Osteoblast (primary cell): Measurements from ENCODE around the gene ERMP1. TPM values are rescaled to one million over a fixed set of nuclear protein-coding genes. Genes with fewer than 3 reads are reported as not detected.

Experiments
- DNase-seq: peaks from one replicate; pipeline ENCODE4 v3.0.0; 2011; ENCODE audit warnings: low spot score, mixed read lengths; ENCODE audit not compliant: insufficient read length; ENCODE audit errors: missing footprints
- H2AFZ ChIP-seq: 2 replicates; pipeline ENCODE4 v1.6.0; 2011; ENCODE audit warnings: mild to moderate bottlenecking, low read length
- H3K27ac ChIP-seq: 2 replicates; pipeline ENCODE4 v1.5.1; 2011; ENCODE audit warnings: mild to moderate bottlenecking, low read depth, low read length, moderate library complexity
- H3K27me3 ChIP-seq: 2 replicates; pipeline ENCODE4 v1.6.0; 2012; ENCODE audit warnings: mild to moderate bottlenecking, control low read depth, inconsistent platforms, low read length, moderate library complexity; ENCODE audit not compliant: insufficient read depth
- H3K36me3 ChIP-seq: 2 replicates; pipeline ENCODE4 v1.5.1; 2011; ENCODE audit warnings: mild to moderate bottlenecking, low read length, control low read depth, moderate library complexity; ENCODE audit not compliant: insufficient read depth
- H3K4me1 ChIP-seq: 2 replicates; pipeline ENCODE4 v1.5.1; 2011; ENCODE audit warnings: mild to moderate bottlenecking, low read length, control low read depth, moderate library complexity; ENCODE audit not compliant: insufficient read depth
- H3K4me2 ChIP-seq: 2 replicates; pipeline ENCODE4 v1.6.0; 2011; ENCODE audit warnings: mild to moderate bottlenecking, low read length; ENCODE audit not compliant: insufficient read depth
- H3K4me3 ChIP-seq: fragments of 200-600 bp; sonication (generic); 3 replicates; pipeline ENCODE4 v1.5.1; 2012; ENCODE audit warnings: mild to moderate bottlenecking, low read length, inconsistent platforms; ENCODE audit not compliant: insufficient read depth
- H3K79me2 ChIP-seq: 2 replicates; pipeline ENCODE4 v1.6.0; 2012; ENCODE audit warnings: mild to moderate bottlenecking, low read length, control low read depth, inconsistent platforms; ENCODE audit not compliant: insufficient read depth
- H3K9me3 ChIP-seq: 2 replicates; pipeline ENCODE4 v1.5.1; 2011; ENCODE audit warnings: low read depth, low read length, control low read depth
- H4K20me1 ChIP-seq: 2 replicates; pipeline ENCODE4 v1.6.0; 2012; ENCODE audit warnings: mild to moderate bottlenecking, low read length, control low read depth; ENCODE audit not compliant: insufficient read depth
- total RNA-seq: library from RNA; depleted of rRNA; stranded (reverse); fragments of >200 nt; gene quantifications from 2 replicates; pipeline ENCODE4 v1.2.3, GENCODE V29; 2012
- TF ChIP-seq, protein P1 (sequence below): IDR thresholded peaks from 2 replicates; pipeline ENCODE4 v1.5.1; 2011; ENCODE audit warnings: mild to moderate bottlenecking, low read depth, low read length, moderate library complexity; ENCODE audit errors: extremely low read depth

ERMP1 gene
- total RNA-seq, 1 donor: 6.5 TPM

DNA sequence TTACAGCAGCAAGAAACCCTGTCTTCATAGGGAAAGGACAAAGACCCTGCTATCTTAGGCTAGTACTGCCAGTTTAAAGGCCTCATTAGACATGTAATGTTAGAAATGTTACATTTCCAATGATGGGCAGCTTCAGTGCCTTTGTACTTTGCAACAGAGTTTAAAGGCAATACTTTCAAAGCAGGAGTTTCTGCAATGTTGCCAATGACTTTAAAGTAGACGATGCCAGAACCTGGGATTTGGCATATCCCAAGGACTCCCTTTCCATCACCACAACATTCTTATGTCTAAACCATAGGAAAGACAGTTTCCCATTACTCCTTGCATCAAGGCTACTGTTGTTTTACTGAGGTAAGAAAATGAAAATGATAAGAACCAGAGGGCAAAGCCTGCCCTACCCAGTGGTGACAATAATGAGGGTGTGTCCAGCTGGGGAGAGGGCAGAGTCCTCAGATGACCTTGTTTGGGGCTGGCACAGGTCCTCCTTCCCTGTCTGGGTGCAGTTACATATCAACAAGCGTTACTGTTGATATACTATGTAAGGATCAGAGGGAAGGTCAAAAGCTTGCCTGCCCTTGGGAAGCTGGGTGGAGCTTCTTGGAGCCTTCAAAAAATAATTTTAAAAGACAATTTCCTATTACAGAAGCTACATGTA lies 30.3 kb upstream of the ERMP1 start:
- Histone ChIP-seq H3K9me3 (no peaks in the 10 kb centered on the region), H3K27ac (no peak overlapping the region), H3K79me2 (no peaks in the 10 kb centered on the region), H3K36me3 (no peaks in the 10 kb centered on the region), H4K20me1 (no peaks in the 10 kb centered on the region), H3K4me1 (no peaks in the 10 kb centered on the region), H2AFZ (no peak overlapping the region), H3K4me2 (no peak overlapping the region), H3K4me3 (no peak overlapping the region), H3K27me3 (no peaks in the 10 kb centered on the region)
- DNase-seq: peak; percentile 25
- TF ChIP-seq, protein P1, sequence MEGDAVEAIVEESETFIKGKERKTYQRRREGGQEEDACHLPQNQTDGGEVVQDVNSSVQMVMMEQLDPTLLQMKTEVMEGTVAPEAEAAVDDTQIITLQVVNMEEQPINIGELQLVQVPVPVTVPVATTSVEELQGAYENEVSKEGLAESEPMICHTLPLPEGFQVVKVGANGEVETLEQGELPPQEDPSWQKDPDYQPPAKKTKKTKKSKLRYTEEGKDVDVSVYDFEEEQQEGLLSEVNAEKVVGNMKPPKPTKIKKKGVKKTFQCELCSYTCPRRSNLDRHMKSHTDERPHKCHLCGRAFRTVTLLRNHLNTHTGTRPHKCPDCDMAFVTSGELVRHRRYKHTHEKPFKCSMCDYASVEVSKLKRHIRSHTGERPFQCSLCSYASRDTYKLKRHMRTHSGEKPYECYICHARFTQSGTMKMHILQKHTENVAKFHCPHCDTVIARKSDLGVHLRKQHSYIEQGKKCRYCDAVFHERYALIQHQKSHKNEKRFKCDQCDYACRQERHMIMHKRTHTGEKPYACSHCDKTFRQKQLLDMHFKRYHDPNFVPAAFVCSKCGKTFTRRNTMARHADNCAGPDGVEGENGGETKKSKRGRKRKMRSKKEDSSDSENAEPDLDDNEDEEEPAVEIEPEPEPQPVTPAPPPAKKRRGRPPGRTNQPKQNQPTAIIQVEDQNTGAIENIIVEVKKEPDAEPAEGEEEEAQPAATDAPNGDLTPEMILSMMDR: no peak

DNA sequence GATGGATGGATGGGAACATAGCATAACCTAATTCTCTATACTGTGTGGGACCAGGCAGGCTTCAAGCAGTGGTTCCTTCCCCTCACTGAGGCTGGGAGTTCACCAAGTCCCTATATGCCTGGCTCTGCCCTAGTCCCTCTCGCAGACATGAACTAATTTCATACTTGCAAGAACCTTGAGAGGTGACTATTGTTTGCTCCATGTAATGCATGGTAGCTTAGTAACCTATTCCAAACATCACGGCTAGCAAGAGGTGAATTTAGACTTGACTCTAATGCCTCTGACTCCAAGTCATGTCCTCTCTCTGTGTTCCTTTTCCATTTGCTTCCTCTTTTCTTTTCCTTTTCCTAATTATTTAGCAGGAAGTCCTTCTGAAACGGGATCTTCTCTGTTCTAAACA lies 25.9 kb upstream of the ERMP1 start:
- TF ChIP-seq, protein P1: no peak
- Histone ChIP-seq H2AFZ (no peak overlapping the region), H3K79me2 (no peaks in the 10 kb centered on the region), H3K9me3 (no peaks in the 10 kb centered on the region), H4K20me1 (no peaks in the 10 kb centered on the region), H3K27ac (no peak overlapping the region), H3K4me1 (no peaks in the 10 kb centered on the region), H3K4me2 (no peak overlapping the region), H3K27me3 (peaks cover 15% of the 10 kb centered on the region), H3K4me3 (no peak overlapping the region), H3K36me3 (no peaks in the 10 kb centered on the region)
- no peak for DNase-seq

DNA sequence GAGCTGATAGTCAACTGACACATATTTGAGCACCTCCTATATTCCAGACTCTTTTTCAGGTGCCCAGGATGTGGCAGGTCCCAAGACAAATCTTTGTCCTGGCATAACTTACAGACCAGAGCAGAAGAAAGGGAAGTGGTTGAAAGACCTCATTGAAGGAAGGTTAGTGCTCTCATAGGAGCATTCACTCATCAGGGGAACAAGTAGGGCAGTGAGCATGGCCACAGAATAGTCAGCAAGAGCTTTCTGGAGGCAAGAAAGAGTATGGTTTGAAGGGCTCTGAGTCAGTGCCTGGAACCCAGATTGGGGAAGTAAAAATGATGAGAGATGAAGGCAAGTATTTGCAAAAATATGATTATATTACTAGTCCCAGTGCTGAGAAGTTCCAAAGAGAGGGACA lies 25.0 kb upstream of the ERMP1 start:
- no peak overlapping the region for H3K27ac ChIP-seq
- H3K9me3 ChIP-seq: no peaks in the 10 kb centered on the region
- H3K36me3 ChIP-seq: no peaks in the 10 kb centered on the region
- peaks cover 24% of the 10 kb centered on the region for H3K27me3 ChIP-seq
- H3K79me2 ChIP-seq: no peaks in the 10 kb centered on the region
- TF ChIP-seq, protein P1: no peak
- DNase-seq: no peak
- H3K4me2 ChIP-seq: no peak overlapping the region
- no peak overlapping the region for H2AFZ ChIP-seq
- H3K4me3 ChIP-seq: no peak overlapping the region
- no peaks in the 10 kb centered on the region for H3K4me1 ChIP-seq
- no peaks in the 10 kb centered on the region for H4K20me1 ChIP-seq

DNA sequence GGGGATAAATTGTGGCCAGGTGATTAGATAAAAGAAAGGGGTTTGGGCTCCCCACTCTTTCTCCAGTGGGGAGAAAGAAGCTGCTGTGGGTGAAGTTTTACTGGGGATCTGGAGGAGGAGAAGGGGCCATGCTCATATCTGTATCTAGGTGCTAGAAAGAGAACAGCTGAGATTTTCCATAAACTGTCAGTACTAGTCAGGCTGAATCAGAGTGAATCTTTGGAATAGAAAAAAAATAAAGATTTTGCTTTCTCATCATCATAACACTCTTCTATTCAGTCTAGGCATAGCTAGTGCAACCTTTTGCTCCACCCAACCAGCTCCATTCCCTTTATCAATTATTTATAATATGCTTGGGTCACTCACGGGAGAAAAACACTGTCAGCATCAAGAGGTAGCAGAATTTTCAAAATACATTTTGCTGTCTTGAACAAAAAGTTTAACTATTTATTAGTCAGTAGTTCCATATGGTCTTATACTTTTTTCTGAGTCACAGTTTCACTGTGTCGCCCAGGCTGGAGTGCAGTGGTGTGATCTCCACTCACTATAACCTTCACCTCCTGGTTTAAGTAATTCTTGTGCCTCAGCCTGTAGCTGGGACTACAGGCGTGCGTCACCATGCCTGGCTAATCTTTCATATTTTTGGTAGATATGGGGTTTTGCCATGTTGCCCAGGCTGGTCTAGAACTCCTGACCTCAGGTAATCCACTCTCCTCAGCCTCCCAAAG lies 21.3 kb upstream of the ERMP1 start:
- H3K27ac ChIP-seq: no peak overlapping the region
- H4K20me1 ChIP-seq: no peaks in the 10 kb centered on the region
- H3K27me3 ChIP-seq: peaks cover 35% of the 10 kb centered on the region
- no peaks in the 10 kb centered on the region for H3K4me1 ChIP-seq
- H3K4me3 ChIP-seq: no peak overlapping the region
- TF ChIP-seq, protein P1: no peak
- H3K79me2 ChIP-seq: no peaks in the 10 kb centered on the region
- DNase-seq: no peak
- no peak overlapping the region for H3K4me2 ChIP-seq
- no peaks in the 10 kb centered on the region for H3K9me3 ChIP-seq
- no peak overlapping the region for H2AFZ ChIP-seq
- H3K36me3 ChIP-seq: no peaks in the 10 kb centered on the region
